IPS-NIHi11 (cell line): ENCODE results near the gene NTF4.

Experiments
- DNase-seq: peaks from one replicate; pipeline ENCODE4 v3.0.0; 2012; ENCODE audit warnings: mixed read lengths, low spot score

Gene NTF4

GRCh38 chr19:49020931-49021895 is 43.4 kb downstream of the NTF4 start:
- peak; percentile 49 for DNase-seq

- peak; percentile 50 for DNase-seq
These were observed 44.3 kb downstream of the NTF4 start for GRCh38 chr19:49020342-49020741.

- peak; percentile 84 for DNase-seq
These were observed 45.2 kb downstream of the NTF4 start for GRCh38 chr19:49019242-49019932.

GRCh38 chr19:49018388-49019241 is 46.0 kb downstream of the NTF4 start:
- DNase-seq: peak; percentile 3

GRCh38 chr19:49017666-49018351 is 46.8 kb downstream of the NTF4 start:
- peak; percentile 85 for DNase-seq

- DNase-seq: peak; percentile 19
These were observed 47.5 kb downstream of the NTF4 start, which contains the start of gene LHB for GRCh38 chr19:49017041-49017665. Gene LHB (minus strand): TSS chr19:49017091. CDS start chr19:49017081, 10 bp downstream.

GRCh38 chr19:49016067-49016839 is 48.4 kb downstream of the NTF4 start:
- no peak for DNase-seq

GRCh38 chr19:49014870-49015255 is 49.8 kb downstream of the NTF4 start:
- DNase-seq: no peak

- no peak for DNase-seq
These were observed 50.3 kb downstream of the NTF4 start for GRCh38 chr19:49014123-49014869.

GRCh38 chr19:49011194-49011593 is 53.4 kb downstream of the NTF4 start:
- no peak for DNase-seq
